Effector CD4-positive, alpha-beta T cell (primary cell): ENCODE data around the gene DMRTB1.

Experiments
- DNase-seq: peaks from one replicate; pipeline ENCODE4 v3.0.0-alpha.2; 2020

Gene DMRTB1

DNA sequence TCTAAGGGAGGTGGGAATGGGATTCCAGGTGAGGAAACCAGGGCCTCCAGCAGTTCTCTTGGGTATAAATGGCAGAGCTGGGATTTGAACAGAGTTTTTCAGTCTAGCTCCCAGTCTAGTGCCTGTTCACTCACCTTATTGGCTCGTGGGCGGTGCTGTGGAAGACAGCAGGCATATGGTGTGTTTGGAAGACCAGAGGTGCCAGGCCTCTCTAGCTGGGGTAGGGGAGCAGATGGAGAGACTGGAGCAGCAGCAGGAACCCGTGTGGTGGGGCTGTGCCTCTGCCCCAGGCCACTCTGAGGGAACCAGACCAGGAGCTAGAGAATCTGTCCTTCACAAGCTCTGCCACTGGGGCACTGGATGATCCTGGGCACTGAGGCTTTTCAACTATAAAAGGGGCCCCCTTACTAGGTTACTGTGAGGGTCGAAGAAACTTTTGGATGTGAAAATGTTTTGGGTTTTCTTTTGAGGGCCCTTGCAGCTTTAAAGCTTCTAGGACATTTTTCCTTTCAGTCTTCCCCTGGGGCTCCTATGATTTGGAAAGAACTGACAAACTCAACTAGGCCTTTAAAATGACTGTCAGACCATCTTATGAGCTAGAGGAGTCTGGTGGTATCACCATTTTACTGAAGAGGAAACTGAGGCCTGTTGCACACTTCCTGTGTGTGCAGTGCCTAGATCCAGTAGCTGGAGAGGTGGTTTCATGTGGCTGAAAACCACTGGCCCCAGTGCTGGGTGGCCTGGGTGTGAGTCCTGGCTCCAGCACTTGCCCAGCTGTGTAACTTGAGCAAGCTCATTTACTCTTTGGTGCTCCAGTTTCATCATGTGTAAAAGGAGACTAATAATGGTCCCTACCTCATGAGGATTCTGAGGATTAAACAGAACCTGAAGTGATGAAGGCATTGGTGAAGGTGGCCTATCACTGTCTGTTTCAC lies 6.1 kb downstream of the DMRTB1 start:
- DNase-seq, result no peak

DNA sequence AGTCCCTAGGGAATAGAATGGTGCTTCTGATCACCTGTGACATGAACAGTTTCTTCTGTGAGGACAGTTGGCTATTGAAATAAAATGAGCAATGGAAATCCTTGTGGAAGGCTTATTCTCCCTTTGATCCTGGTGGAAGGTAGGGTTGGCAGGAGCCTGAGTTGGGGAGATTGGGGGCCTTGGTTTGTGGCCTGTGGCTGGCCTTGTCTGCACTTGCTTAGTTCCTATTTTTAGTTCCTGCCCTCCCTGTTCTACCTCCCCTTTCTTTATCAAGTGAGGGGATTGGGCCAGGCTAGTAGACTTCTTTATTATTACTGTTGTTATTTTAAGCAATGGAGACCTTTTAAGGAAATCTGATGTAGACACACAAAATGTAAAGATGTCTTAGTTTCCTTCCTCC lies 8.2 kb downstream of the DMRTB1 start:
- DNase-seq, result no peak

DNA sequence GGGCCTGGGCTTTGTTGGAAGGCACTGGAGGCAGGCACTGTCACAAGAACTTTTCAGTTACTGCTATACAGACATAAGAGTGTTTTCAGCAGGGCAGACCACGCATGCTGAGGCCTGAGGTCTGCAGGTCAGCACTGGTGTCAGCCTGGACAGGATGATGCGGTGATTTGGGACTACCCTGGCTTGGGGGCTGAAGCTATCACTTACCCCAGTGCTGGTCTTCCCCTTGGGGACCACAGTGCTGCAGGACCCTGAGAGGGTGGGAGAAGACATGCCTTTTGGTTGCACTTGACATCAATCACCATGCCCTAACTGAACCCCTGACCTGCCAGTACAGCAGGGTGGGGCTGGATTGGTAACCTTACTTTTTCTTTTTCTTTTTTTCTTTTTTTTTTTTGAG lies 9.2 kb downstream of the DMRTB1 start:
- no peak for DNase-seq

- DNase-seq, result no peak
Measured at GRCh38 chr1:53469373-53469772, 10.2 kb downstream of the DMRTB1 start.

DNA sequence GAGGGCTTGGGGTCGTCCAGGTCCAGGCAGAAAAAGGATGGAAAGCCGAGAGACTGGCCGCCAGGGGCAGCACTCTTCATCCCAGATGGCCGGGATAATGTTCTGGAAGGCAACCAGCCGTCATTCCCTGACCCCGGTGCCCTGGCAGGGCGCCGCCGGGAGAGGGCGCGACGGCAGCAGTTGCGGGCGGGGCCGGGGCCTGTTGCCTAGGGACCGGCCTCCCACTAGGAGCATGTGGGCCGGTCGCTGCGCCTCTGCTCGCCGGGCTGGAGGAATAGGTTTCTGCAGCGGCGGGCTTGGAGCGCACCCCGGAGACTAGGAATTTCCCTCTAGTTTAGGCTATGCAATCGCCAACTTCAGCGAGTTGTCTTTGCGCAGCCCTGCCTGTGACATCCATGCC lies 11.0 kb downstream of the DMRTB1 start:
- DNase-seq, result no peak

DNA sequence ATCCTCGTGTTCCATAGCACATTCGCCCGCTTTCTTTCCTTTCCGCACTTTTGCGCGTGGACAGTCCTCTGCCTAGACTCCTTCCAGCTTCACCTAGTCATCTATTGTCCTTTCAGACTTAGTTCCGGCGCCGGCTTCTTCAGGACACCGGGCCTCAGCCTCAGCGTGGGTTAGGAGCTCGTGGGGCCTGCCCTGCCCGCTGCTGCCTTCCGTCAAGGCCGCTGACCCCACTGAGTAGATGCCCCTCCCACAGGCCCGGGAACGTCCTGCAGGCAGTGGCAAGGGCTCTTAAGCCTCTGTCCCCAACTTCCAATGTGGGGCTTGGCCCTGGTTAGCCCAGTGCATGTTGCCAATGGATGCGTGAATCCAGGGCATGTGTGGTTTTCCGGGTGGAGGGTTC lies 11.4 kb downstream of the DMRTB1 start:
- DNase-seq, result no peak

GRCh38 chr1:53471000-53471399 lies 11.8 kb downstream of the DMRTB1 start:
- DNase-seq, result no peak

GRCh38 chr1:53473463-53473862 lies 14.3 kb downstream of the DMRTB1 start:
- DNase-seq, result no peak

DNA sequence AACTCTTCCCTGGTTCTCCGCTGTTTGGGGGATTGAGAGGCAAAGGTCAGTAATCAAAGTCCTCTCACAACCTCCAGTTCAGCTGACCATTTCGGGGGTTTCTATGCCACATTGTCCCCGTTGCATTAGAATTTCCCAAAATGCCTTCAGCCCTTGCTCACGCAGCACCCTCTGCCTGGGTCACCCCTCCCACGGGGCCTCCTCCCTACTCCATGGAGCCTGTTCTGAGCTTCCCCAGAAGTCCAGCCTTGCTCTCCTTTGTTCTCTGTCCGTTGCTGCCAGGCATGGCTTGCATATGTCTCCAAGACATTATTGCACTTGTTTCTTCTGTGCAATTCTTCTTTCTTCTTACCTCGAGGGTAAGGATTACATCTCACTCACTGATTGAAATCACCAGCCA lies 16.5 kb downstream of the DMRTB1 start:
- no peak for DNase-seq

- no peak for DNase-seq
Measured at GRCh38 chr1:53476579-53476978, 17.4 kb downstream of the DMRTB1 start.

- no peak for DNase-seq
Measured at GRCh38 chr1:53477651-53478501, 18.7 kb downstream of the DMRTB1 start.

- DNase-seq, result no peak
Measured at GRCh38 chr1:53478502-53478818, 19.3 kb downstream of the DMRTB1 start.

- DNase-seq, result no peak
Measured at GRCh38 chr1:53480678-53481077, 21.5 kb downstream of the DMRTB1 start.

GRCh38 chr1:53481456-53481855 lies 22.3 kb downstream of the DMRTB1 start:
- no peak for DNase-seq

GRCh38 chr1:53482441-53483153 lies 23.4 kb downstream of the DMRTB1 start:
- DNase-seq, result no peak

- DNase-seq, result no peak
Measured at GRCh38 chr1:53483170-53483569, 24.0 kb downstream of the DMRTB1 start.

- DNase-seq, result no peak
Measured at GRCh38 chr1:53483656-53484055, 24.5 kb downstream of the DMRTB1 start.

GRCh38 chr1:53484705-53485477 lies 25.7 kb downstream of the DMRTB1 start:
- no peak for DNase-seq

DNA sequence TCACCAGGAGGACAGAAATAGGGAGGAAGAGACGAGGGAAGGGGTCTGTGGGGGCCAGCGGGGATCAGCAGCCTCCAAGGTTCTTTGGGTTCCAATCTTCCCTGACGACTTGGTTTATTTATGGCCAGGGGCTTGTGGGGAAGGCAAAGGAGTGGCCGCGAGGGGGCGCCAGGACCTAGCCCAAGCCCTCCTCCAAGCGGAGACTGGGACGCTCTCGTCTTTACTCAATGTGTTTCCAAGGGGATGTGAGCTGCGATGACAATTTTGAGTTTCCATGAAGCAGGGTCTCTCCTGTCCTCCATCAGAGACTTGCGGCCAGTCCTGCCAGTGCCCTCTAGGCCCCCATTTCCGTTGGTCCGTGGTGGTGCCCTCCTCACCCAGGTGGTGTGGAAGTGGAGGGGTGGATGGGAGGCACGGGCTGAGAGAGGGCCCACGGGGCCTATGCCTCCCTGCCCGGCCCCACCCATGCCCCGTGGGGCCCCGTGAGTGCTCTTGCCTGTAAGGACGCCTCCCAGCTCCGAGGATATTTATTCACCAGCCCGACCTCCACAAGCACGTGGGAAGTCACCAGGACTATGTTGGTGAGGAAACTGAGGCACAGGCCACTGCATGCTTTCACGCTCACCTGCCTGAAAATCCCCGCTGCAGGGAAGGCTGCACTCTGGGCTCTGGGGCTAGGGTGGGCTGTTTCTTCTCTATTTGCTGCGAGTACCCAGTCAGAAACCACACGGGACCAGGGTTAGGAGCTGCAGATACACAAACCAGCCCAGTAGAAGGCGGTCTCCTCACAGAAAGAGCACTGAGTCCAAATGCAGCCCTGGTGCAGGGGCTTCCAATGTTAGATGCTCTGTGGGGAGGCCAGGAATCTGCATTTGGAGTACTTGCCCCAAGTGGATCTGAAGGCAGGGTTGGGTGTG lies 26.5 kb downstream of the DMRTB1 start:
- DNase-seq, result peak; percentile 34

- DNase-seq, result no peak
Measured at GRCh38 chr1:53486395-53487026, 27.3 kb downstream of the DMRTB1 start.

DNA sequence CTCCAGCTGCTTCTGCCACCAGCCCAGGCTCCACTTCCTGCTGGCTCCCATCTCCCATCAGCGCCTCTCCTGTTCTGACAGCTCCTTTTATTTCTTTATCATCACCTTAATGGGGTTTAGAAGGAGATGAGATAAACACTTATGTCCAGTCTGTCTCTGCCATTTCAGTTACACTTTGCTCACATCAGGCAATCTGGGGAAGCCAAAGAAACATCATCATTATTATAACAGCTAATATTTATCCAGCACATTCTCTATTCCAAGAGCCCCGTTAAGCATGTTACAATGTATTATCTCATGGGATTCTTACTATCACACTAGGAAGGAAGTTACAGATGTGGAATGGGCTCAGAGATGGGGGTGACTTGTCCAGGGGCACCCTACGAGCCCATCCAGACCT lies 31.2 kb downstream of the DMRTB1 start:
- no peak for DNase-seq
